HG02571 (cell line): ENCODE results near the gene PHF13.
"Not testable (repeated sequence)": the region's sequence is repeated elsewhere in the genome, so short reads cannot be mapped to it uniquely, and the experiment has no call there.

Source experiments
- ATAC-seq: cut with Tn5 transposase; IDR thresholded peaks from one replicate; pipeline ENCODE4 v1.9.1; 2021; ENCODE audit warnings: mild to moderate bottlenecking, moderate library complexity; ENCODE audit not compliant: unreplicated experiment

The PHF13 gene

DNA sequence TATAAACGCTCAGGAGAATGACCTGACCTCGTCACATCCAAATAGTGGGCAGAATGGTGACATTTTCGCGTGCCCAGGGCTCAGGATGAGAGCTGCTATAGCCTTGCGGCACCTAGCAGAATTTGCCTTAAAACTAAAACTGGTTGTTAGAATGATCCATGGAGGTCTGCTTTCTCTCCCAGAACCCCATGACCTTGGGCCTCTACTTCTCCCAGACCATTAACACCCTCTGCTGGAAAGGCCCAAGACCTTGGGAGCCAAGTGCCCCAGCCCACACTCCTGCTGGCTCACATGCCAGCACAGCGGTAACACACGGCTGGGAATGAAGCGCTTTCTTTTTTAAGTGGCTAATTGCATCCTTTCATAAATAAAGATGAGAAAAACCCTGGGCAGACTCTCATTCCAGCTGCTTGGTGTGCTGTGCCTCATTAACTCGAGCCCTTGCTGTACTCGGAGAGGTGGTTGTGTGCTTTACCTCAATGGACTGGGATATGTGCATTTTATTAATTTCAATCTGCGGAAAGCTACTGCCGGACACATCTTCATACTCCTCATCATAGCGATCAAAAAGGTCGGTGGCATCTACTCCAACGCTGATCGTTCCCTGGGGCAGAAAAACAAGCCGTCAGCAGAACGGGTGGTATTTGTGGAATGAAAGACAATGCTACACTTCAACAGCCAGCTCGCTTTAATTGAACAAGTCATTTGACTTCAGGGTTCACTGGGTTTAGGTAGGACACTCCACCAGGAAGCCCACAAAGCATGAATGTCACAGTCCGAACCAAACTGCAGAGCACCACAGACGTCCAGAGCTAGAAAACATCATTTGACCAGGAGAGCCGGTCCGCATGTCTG lies 40.1 kb downstream of the PHF13 start:
- ATAC-seq: no peak

DNA sequence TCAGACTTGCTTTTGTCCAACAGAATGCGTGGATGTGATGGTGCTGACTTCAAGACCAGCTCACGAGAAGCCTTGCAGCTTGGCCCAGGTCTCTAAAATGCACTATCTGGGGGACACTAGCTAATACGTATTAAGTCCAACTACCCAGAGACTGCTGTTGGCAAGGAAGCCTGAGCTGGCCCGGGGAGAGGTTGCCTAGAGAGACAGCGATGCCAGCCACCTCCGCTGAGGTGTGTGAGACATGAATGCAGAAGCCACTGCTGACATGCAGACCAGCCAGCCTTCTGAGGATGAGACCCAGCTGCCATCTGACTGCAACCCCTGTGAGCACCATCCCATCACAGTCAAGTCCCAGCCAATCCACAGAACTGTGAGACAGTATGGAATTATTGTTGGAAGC lies 43.6 kb downstream of the PHF13 start:
- ATAC-seq: no peak

DNA sequence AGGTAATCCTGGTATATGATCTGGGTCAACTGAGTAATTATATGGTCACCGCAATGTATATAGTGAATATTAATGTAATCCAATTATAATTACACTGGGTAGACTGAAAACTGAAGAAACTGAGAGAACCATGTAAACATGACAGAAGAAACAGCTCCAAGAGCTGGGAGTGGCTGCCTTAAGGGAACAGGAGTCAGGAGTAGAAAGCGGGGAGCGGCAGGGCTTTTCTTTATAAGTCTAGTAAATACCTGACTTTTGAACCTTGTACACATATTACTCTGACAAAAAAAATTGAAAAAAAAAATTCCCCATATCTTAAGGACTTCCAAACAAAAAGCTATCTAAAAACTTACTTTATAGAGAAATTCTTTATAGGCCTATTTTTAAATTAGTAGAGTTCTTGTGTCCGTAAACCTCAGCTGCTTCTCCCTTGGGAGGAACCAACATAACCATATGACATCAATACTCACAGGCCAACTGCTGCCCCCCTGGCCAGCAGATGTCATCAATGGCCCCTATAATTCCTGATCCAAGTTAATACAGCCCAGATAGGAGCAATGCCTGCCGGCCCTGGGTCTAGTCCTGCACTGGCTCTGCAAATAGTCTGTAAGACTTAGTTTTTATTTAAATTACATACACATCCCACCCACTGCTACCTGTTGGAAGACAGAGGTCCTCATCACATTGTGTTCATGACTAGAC lies 45.0 kb downstream of the PHF13 start:
- no peak for ATAC-seq

DNA sequence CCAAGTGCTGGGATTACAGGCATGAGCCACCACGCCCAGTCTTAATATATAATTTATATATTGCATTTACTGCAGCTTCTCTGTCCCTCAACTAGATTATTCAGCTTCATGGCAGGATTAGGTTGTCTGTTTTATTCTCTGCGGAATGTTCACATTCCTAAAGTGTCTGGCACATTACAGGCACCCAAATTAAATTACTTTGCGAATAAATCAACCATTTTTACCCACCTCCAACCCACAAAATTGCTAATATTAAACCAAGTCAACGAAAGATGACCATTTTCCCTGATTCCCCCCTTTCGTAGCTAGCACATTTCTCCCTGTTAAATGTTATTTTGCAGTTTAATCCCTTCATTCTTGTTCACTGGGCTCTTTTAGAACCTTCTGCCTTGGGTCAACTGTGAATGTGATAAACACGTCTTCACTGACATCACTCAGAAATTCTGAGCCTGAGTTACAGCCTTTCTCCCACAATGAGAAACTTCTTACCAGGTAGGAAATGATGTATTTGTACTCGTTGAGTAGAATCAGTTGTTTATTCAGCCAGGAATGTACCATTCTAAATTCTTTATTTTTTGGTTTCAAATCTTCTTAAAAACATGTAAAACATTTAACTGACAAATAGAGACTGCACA lies 47.0 kb downstream of the PHF13 start:
- no peak for ATAC-seq

GRCh38 chr1:6662468-6662867 lies 48.9 kb downstream of the PHF13 start:
- ATAC-seq: not testable (repeated sequence)

DNA sequence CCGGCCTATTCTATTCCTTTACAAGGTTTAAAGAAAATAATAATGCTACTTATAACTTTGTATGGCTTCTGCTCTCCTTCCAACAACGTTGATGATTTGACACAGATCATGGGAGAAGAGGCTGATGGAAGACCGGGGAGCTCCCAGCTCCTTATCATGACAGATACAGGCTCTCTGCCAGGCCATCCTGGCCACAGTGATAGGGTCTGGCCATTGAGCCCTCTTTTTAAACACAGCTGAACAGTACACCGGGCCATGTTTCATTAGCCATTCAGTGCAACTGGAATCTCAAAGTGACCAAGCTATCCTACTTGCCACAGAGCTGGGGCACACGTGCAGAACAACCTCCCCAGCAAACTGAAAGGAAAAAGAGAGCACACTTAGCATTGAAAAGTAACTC lies 53.2 kb downstream of the PHF13 start:
- no peak for ATAC-seq

GRCh38 chr1:6667139-6667538 lies 53.6 kb downstream of the PHF13 start:
- ATAC-seq: no peak

GRCh38 chr1:6668503-6668902 lies 55.0 kb downstream of the PHF13 start:
- no peak for ATAC-seq

GRCh38 chr1:6672558-6672957 lies 59.0 kb downstream of the PHF13 start:
- ATAC-seq: no peak
